GM23338 (cell line): ENCODE data around the gene OTUD3.

ENCODE experiments used
- EZH2 ChIP-seq: fragments of 200-600 bp; sonication (generic); IDR thresholded peaks from one replicate; pipeline ENCODE4 v1.8.0; 2017; ENCODE audit warnings: antibody characterized with exemption, mild to moderate bottlenecking, low read depth; ENCODE audit not compliant: unreplicated experiment
- POLR2AphosphoS5 ChIP-seq: IDR thresholded peaks from 2 replicates; pipeline ENCODE4 v1.6.1; 2016; ENCODE audit warnings: antibody characterized with exemption, low read depth
- TF ChIP-seq, protein P1 (sequence below), 2 experiments: fragments of 200-600 bp in 1 of 2; sonication (generic) in 1 of 2; conservative IDR thresholded peaks; 2 replicates each; pipeline versions ENCODE4 v1.5.1 to v1.6.1; 2016 to 2017; ENCODE audit warnings: antibody characterized with exemption in 2 of 2, low read depth in 2 of 2, mild to moderate bottlenecking in 2 of 2, moderate library complexity in 1 of 2
- TF ChIP-seq, protein P2 (sequence below): IDR thresholded peaks from one replicate; pipeline ENCODE4 v1.6.1; 2018; ENCODE audit warnings: antibody characterized with exemption; ENCODE audit not compliant: unreplicated experiment

DNA sequence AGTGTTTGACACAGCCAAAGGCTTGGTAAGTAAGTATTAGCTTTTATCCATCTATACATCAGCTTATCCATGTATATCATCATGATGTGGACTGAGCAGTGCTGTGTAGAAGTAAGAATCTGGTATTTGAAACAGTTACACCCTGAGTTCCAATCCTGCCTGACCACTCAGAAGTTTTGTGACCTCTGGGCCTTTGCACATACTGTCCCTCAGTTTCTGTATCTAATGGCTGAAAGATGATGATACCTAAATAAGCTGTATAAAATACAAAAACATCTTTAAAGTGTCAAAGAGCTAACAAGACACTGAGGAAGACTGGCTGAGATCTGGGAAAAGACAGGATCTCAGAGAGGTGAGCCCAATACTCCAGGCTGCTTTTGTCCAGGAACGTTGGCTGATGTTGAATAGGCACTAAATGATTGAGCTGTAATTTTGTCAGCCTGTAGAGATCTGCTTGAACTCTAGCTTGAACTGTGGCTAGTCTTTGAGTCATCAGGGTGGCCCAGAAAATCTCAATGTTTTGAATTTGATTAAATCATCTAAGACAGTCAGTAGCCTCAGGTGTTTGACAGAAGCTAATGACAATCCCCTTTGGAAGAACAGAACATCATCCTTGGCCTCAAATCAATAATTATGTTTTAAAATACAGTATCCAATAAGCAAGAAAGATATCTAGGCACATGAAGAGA lies 20.2 kb upstream of the OTUD3 start:
- TF ChIP-seq, protein P1, sequence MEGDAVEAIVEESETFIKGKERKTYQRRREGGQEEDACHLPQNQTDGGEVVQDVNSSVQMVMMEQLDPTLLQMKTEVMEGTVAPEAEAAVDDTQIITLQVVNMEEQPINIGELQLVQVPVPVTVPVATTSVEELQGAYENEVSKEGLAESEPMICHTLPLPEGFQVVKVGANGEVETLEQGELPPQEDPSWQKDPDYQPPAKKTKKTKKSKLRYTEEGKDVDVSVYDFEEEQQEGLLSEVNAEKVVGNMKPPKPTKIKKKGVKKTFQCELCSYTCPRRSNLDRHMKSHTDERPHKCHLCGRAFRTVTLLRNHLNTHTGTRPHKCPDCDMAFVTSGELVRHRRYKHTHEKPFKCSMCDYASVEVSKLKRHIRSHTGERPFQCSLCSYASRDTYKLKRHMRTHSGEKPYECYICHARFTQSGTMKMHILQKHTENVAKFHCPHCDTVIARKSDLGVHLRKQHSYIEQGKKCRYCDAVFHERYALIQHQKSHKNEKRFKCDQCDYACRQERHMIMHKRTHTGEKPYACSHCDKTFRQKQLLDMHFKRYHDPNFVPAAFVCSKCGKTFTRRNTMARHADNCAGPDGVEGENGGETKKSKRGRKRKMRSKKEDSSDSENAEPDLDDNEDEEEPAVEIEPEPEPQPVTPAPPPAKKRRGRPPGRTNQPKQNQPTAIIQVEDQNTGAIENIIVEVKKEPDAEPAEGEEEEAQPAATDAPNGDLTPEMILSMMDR (conservative IDR thresholded peaks at IDR 0.05; ENCODE audit: low read depth in 2 of 2), result no peak
- TF ChIP-seq EZH2 (no peak), POLR2AphosphoS5 (no peak)
- TF ChIP-seq, protein P2, sequence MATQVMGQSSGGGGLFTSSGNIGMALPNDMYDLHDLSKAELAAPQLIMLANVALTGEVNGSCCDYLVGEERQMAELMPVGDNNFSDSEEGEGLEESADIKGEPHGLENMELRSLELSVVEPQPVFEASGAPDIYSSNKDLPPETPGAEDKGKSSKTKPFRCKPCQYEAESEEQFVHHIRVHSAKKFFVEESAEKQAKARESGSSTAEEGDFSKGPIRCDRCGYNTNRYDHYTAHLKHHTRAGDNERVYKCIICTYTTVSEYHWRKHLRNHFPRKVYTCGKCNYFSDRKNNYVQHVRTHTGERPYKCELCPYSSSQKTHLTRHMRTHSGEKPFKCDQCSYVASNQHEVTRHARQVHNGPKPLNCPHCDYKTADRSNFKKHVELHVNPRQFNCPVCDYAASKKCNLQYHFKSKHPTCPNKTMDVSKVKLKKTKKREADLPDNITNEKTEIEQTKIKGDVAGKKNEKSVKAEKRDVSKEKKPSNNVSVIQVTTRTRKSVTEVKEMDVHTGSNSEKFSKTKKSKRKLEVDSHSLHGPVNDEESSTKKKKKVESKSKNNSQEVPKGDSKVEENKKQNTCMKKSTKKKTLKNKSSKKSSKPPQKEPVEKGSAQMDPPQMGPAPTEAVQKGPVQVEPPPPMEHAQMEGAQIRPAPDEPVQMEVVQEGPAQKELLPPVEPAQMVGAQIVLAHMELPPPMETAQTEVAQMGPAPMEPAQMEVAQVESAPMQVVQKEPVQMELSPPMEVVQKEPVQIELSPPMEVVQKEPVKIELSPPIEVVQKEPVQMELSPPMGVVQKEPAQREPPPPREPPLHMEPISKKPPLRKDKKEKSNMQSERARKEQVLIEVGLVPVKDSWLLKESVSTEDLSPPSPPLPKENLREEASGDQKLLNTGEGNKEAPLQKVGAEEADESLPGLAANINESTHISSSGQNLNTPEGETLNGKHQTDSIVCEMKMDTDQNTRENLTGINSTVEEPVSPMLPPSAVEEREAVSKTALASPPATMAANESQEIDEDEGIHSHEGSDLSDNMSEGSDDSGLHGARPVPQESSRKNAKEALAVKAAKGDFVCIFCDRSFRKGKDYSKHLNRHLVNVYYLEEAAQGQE, result no peak
